ENCODE measurements around the gene HEG1.

HEG1 gene

DNA sequence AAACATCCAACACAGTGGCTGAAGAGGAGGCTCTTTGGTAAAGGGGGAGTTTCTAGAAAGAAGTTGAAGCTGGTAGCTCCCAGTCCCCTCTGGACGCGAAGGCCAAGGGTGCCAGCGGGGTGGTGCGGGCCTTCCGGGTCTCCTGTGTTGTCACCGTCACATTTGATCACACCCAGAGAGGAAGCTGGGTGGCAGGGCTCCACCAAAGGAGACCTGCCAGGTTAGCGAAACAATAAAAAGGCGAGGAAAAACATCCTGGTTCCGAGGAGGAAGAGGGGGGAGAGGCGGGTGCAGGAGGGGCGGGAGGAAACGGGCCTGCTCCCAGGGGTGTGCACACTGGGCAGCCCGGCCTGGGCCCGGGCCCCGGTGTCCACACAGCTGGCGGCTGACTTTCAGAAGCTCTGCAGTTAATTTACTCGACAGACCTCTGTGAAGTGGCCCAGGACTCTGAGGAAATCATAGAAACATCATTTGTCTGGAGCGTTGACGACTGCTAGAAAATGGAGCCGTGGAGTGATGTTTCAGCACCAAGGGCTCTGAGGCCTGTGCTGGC is 12.1 kb downstream of the HEG1 start:
- ATAC-seq = no peak
- TF ChIP-seq, protein P1, sequence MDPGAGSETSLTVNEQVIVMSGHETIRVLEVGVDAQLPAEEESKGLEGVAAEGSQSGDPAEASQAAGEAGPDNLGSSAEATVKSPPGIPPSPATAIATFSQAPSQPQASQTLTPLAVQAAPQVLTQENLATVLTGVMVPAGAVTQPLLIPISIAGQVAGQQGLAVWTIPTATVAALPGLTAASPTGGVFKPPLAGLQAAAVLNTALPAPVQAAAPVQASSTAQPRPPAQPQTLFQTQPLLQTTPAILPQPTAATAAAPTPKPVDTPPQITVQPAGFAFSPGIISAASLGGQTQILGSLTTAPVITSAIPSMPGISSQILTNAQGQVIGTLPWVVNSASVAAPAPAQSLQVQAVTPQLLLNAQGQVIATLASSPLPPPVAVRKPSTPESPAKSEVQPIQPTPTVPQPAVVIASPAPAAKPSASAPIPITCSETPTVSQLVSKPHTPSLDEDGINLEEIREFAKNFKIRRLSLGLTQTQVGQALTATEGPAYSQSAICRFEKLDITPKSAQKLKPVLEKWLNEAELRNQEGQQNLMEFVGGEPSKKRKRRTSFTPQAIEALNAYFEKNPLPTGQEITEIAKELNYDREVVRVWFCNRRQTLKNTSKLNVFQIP (CRISPR knock-in tag; IDR thresholded peaks at IDR 0.05; ENCODE audit: borderline replicate concordance, low read depth) = no peak
- no peak for TF ChIP-seq GLIS3 (CRISPR knock-in tag; IDR thresholded peaks at IDR 0.05)
- no peak for TF ChIP-seq BACH2 (CRISPR knock-in tag; IDR thresholded peaks at IDR 0.05; ENCODE audit: borderline replicate concordance)
- no peak for TF ChIP-seq ZFP3 (CRISPR knock-in tag; IDR thresholded peaks at IDR 0.05)
- TF ChIP-seq CSDC2 (CRISPR knock-in tag; IDR thresholded peaks at IDR 0.05) = no peak
- no peak for TF ChIP-seq ESRRG (CRISPR knock-in tag; IDR thresholded peaks at IDR 0.05)
- TF ChIP-seq OSR1 (CRISPR knock-in tag; IDR thresholded peaks at IDR 0.05) = no peak
- no peak for TF ChIP-seq ZC3H10 (CRISPR knock-in tag; IDR thresholded peaks at IDR 0.05)

DNA sequence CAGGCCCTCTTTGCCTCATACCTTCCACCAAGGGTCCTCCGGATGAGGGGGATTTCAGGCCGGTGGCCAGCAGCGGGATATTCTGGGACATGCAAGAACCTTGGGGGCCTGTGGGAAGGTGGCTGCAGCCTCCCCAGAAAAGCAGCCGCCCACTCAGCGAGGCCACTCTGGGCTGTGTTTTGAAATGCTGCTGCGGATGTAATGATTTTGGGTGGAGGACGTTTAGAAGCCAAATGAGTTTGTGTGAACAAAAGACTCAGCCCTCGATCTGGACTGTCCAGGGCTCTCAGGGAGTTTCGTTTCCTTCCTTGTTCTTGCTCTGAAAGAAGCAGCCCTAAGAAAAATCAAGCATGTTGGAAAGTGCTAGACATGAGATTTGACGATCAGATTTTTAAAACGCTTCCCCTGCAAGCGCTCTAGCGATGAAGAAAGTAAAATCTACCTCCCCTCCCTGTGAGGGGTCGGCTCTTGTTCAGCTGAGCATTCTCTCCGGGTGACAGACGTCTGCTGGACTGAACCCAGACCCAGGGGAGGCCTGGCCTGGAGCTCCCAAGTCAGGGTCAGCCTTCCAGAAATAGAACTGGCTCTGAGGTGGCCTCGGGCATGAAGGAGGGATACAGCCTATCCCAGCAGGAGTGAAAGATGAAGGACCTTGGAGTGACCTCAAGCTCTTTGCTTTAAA is 12.9 kb downstream of the HEG1 start:
- no peak for ATAC-seq
- no peak for TF ChIP-seq GLIS3 (CRISPR knock-in tag; IDR thresholded peaks at IDR 0.05)
- TF ChIP-seq ISL1 (CRISPR knock-in tag; IDR thresholded peaks at IDR 0.05) = no peak
- no peak for TF ChIP-seq SNAI2 (CRISPR knock-in tag; IDR thresholded peaks at IDR 0.05)
- TF ChIP-seq, protein P2, sequence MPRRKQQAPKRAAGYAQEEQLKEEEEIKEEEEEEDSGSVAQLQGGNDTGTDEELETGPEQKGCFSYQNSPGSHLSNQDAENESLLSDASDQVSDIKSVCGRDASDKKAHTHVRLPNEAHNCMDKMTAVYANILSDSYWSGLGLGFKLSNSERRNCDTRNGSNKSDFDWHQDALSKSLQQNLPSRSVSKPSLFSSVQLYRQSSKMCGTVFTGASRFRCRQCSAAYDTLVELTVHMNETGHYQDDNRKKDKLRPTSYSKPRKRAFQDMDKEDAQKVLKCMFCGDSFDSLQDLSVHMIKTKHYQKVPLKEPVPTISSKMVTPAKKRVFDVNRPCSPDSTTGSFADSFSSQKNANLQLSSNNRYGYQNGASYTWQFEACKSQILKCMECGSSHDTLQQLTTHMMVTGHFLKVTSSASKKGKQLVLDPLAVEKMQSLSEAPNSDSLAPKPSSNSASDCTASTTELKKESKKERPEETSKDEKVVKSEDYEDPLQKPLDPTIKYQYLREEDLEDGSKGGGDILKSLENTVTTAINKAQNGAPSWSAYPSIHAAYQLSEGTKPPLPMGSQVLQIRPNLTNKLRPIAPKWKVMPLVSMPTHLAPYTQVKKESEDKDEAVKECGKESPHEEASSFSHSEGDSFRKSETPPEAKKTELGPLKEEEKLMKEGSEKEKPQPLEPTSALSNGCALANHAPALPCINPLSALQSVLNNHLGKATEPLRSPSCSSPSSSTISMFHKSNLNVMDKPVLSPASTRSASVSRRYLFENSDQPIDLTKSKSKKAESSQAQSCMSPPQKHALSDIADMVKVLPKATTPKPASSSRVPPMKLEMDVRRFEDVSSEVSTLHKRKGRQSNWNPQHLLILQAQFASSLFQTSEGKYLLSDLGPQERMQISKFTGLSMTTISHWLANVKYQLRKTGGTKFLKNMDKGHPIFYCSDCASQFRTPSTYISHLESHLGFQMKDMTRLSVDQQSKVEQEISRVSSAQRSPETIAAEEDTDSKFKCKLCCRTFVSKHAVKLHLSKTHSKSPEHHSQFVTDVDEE (CRISPR knock-in tag; IDR thresholded peaks at IDR 0.05) = no peak
- no peak for TF ChIP-seq ZC3H10 (CRISPR knock-in tag; IDR thresholded peaks at IDR 0.05)

DNA sequence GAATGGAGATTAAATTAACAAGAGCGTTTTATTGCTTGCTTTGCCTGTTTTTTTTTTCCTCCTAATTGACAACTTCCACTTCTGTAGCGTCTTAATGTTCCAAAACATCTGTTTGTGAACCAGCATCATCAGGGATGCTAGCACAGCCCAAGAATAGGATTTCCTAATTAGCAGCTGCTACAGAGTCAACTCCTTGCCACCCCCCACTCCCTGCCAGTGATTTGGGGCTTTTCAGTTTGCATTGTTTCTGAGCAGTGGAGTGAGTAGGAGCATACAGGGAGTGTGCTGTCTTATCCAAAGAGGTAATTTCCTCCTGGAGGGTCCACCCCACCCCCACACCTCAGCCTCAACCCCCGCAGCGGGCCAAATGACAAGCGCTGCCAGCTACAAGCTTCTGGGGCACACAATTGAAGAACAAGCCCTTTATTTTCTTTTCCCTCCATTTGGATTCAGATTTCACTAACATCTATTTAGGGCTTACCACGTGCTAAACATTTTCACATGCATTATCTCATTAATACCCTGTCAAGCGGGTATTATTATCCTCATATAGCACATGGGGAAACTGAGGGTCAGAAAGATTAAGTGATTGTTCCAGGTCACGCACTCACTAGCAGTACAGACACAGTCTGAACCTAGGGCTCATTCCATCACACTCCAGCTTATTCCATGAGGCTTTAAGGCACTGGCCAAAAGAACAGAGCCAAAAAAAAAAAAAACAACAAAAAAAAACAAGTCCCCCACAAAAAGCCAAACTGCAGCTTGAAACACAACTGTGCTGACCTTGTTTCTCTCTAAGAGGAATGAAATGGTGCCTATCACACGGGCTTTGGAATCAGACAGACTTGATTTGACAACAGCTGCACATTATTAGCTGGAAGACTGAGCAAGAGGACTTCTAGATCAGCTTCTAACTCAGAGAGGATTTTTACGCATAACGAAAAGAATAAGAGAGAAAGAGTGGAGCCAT is 16.4 kb downstream of the HEG1 start:
- no peak for ATAC-seq
- TF ChIP-seq PPARA (CRISPR knock-in tag; IDR thresholded peaks at IDR 0.05; ENCODE audit: borderline replicate concordance) = no peak
- TF ChIP-seq, protein P3, sequence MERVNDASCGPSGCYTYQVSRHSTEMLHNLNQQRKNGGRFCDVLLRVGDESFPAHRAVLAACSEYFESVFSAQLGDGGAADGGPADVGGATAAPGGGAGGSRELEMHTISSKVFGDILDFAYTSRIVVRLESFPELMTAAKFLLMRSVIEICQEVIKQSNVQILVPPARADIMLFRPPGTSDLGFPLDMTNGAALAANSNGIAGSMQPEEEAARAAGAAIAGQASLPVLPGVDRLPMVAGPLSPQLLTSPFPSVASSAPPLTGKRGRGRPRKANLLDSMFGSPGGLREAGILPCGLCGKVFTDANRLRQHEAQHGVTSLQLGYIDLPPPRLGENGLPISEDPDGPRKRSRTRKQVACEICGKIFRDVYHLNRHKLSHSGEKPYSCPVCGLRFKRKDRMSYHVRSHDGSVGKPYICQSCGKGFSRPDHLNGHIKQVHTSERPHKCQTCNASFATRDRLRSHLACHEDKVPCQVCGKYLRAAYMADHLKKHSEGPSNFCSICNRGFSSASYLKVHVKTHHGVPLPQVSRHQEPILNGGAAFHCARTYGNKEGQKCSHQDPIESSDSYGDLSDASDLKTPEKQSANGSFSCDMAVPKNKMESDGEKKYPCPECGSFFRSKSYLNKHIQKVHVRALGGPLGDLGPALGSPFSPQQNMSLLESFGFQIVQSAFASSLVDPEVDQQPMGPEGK (CRISPR knock-in tag; IDR thresholded peaks at IDR 0.05; ENCODE audit: borderline replicate concordance) = no peak
- TF ChIP-seq ZFP3 (CRISPR knock-in tag; IDR thresholded peaks at IDR 0.05) = no peak
- no peak for TF ChIP-seq GLIS3 (CRISPR knock-in tag; IDR thresholded peaks at IDR 0.05)
- TF ChIP-seq OSR1 (CRISPR knock-in tag; IDR thresholded peaks at IDR 0.05) = no peak
- TF ChIP-seq, protein P2 (CRISPR knock-in tag; IDR thresholded peaks at IDR 0.05) = no peak
- no peak for TF ChIP-seq TCF4 (CRISPR knock-in tag; IDR thresholded peaks at IDR 0.05; ENCODE audit: borderline replicate concordance)
- no peak for TF ChIP-seq ARNTL (CRISPR knock-in tag; IDR thresholded peaks at IDR 0.05; ENCODE audit: borderline replicate concordance, low read depth)
- TF ChIP-seq, protein P4, sequence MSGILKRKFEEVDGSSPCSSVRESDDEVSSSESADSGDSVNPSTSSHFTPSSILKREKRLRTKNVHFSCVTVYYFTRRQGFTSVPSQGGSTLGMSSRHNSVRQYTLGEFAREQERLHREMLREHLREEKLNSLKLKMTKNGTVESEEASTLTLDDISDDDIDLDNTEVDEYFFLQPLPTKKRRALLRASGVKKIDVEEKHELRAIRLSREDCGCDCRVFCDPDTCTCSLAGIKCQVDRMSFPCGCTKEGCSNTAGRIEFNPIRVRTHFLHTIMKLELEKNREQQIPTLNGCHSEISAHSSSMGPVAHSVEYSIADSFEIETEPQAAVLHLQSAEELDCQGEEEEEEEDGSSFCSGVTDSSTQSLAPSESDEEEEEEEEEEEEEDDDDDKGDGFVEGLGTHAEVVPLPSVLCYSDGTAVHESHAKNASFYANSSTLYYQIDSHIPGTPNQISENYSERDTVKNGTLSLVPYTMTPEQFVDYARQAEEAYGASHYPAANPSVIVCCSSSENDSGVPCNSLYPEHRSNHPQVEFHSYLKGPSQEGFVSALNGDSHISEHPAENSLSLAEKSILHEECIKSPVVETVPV (CRISPR knock-in tag; IDR thresholded peaks at IDR 0.05) = no peak
- TF ChIP-seq RARB (CRISPR knock-in tag; IDR thresholded peaks at IDR 0.05) = no peak
- no peak for TF ChIP-seq ISL1 (CRISPR knock-in tag; IDR thresholded peaks at IDR 0.05)
- TF ChIP-seq TOX (CRISPR knock-in tag; IDR thresholded peaks at IDR 0.05; ENCODE audit: borderline replicate concordance) = no peak
- TF ChIP-seq, protein P5, sequence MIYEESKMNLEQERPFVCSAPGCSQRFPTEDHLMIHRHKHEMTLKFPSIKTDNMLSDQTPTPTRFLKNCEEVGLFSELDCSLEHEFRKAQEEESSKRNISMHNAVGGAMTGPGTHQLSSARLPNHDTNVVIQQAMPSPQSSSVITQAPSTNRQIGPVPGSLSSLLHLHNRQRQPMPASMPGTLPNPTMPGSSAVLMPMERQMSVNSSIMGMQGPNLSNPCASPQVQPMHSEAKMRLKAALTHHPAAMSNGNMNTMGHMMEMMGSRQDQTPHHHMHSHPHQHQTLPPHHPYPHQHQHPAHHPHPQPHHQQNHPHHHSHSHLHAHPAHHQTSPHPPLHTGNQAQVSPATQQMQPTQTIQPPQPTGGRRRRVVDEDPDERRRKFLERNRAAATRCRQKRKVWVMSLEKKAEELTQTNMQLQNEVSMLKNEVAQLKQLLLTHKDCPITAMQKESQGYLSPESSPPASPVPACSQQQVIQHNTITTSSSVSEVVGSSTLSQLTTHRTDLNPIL (CRISPR knock-in tag; IDR thresholded peaks at IDR 0.05; ENCODE audit: low read depth) = no peak
- TF ChIP-seq BACH2 (CRISPR knock-in tag; IDR thresholded peaks at IDR 0.05; ENCODE audit: borderline replicate concordance) = no peak
- no peak for TF ChIP-seq CSDC2 (CRISPR knock-in tag; IDR thresholded peaks at IDR 0.05)
- TF ChIP-seq ZNF70 (CRISPR knock-in tag; IDR thresholded peaks at IDR 0.05) = no peak
- no peak for TF ChIP-seq ZNF8 (CRISPR knock-in tag; IDR thresholded peaks at IDR 0.05)

Measured in SK-N-SH treated with all-trans-retinoic acid at 6 μM for 48 hours (cell line).